K562 (cell line): ENCODE data around the gene TRAF1. TPM values are rescaled to one million over a fixed set of nuclear protein-coding genes. Genes with fewer than 3 reads are reported as not detected.

Experiments
- ATAC-seq: fragments of 200-7000 bp; cut with Tn5 transposase; 3 replicates; pipeline ENCODE4 v1.9.1; 2020; ENCODE audit warnings: moderate library complexity
- BruUV-seq: library from RNA; stranded (reverse); fragments of 400-500 nt; replicated peaks from 2 replicates; lab custom pipeline; 2021; lab: Mats Ljungman, UMichigan
- CTCF ChIA-PET: fragments of 300-600 bp; formaldehyde crosslinking; extraction: SDS; loops from one replicate; lab custom pipeline; 2021; ENCODE audit warnings: low intra/inter-chr PET ratio; lab: Yijun Ruan, JAX
- POLR2A ChIA-PET: fragments of 300-600, 350-650 bp; sonication (Branson Sonifier 250); formaldehyde crosslinking; extraction: SDS; loops from one replicate; lab custom pipeline; 2021; ENCODE audit warnings: antibody characterized with exemption, inconsistent platforms; lab: Yijun Ruan, JAX
- DNase-seq, 4 experiments: peaks; one replicate each; pipeline versions ENCODE4 v3.0.0 to v3.0.0-alpha.2; 2011 to 2018; ENCODE audit warnings: low spot score in 3 of 4, mixed read lengths in 3 of 4; ENCODE audit errors: extremely low read depth in 1 of 4
- FAIRE-seq: peaks from 2 replicates; lab custom pipeline; 2011; peaks lifted over from hg19 to GRCh38; lab: Jason Lieb, UNC
- H2AFZ ChIP-seq: 2 replicates; pipeline ENCODE4 v1.6.0; 2011; ENCODE audit warnings: low read depth, low read length, control low read depth, inconsistent platforms
- H3K27ac ChIP-seq: fragments of 200-600 bp; 3 replicates; pipeline ENCODE4 v1.8.0; 2011; ENCODE audit warnings: low read depth, mild to moderate bottlenecking, control low read depth, inconsistent platforms, low read length, moderate library complexity, mixed read lengths; ENCODE audit errors: extremely low read depth
- H3K27me3 ChIP-seq, 2 experiments: fragments of 300-600 bp in 1 of 2; 2 replicates in 1 of 2; 3 replicates in 1 of 2; pipeline versions ENCODE4 v1.6.0 to v1.8.0; 2011; ENCODE audit warnings: inconsistent platforms in 2 of 2, low read length in 2 of 2, mild to moderate bottlenecking in 1 of 2, mixed read lengths in 1 of 2, moderate library complexity in 1 of 2; ENCODE audit not compliant: control insufficient read depth in 2 of 2, insufficient read depth in 2 of 2
- H3K36me3 ChIP-seq: fragments of 300-600 bp; 3 replicates; pipeline ENCODE4 v1.8.0; 2011; ENCODE audit warnings: mild to moderate bottlenecking, low read length, inconsistent platforms; ENCODE audit not compliant: control insufficient read depth, insufficient read depth
- H3K4me1 ChIP-seq, 2 experiments: fragments of 200-600 bp in 1 of 2; replicated peaks in 1 of 2; 2 replicates in 1 of 2; 3 replicates in 1 of 2; pipeline versions ENCODE4 v1.5.1 to v1.8.0; 2011; ENCODE audit warnings: inconsistent platforms in 2 of 2, low read length in 2 of 2, mild to moderate bottlenecking in 1 of 2, mixed read lengths in 1 of 2, moderate library complexity in 1 of 2; ENCODE audit not compliant: control insufficient read depth in 2 of 2, insufficient read depth in 2 of 2
- H3K4me2 ChIP-seq: 2 replicates; pipeline ENCODE4 v1.6.1; 2011; ENCODE audit warnings: low read length, control low read depth, inconsistent platforms, mixed read lengths; ENCODE audit not compliant: insufficient read depth
- H3K4me3 ChIP-seq: fragments of 200-600 bp; sonication (generic), shearing (Covaris generic); 2 replicates; pipeline ENCODE4 v1.5.1; 2016; ENCODE audit warnings: control low read depth, inconsistent platforms
- H3K79me2 ChIP-seq: fragments of 200-600 bp; 3 replicates; pipeline ENCODE4 v1.8.0; 2011; ENCODE audit warnings: low read length, inconsistent platforms; ENCODE audit not compliant: control insufficient read depth, insufficient read depth
- H3K9ac ChIP-seq, 2 experiments: 2 replicates each; pipeline versions ENCODE4 v1.6.0 to v1.6.1; 2011; ENCODE audit warnings: low read depth in 2 of 2, low read length in 2 of 2, control low read depth in 1 of 2, inconsistent platforms in 1 of 2, mild to moderate bottlenecking in 1 of 2, mixed read lengths in 1 of 2; ENCODE audit not compliant: insufficient read depth in 1 of 2
- H3K9me1 ChIP-seq: one replicate; pipeline ENCODE4 v1.6.0; 2011; ENCODE audit warnings: inconsistent platforms, mild to moderate bottlenecking, low read length, moderate library complexity; ENCODE audit not compliant: control insufficient read depth, insufficient read depth
- H3K9me3 ChIP-seq: replicated peaks from 2 replicates; pipeline ENCODE4 v1.5.1; 2011; ENCODE audit warnings: low read depth, low read length, inconsistent platforms; ENCODE audit not compliant: control insufficient read depth, insufficient read depth
- H4K20me1 ChIP-seq: replicated peaks from 2 replicates; pipeline ENCODE4 v1.6.1; 2011; ENCODE audit warnings: low read length, inconsistent platforms, mixed read lengths; ENCODE audit not compliant: control insufficient read depth, insufficient read depth
- CBFA2T3 ChIP-seq: fragments of 450-650 bp; IDR thresholded peaks from 2 replicates; pipeline ENCODE4 v1.6.1; 2017
- CC2D1A ChIP-seq: fragments of 450-650 bp; IDR thresholded peaks from 2 replicates; pipeline ENCODE4 v1.6.1; 2017; ENCODE audit warnings: mild to moderate bottlenecking
- SIN3A ChIP-seq, 2 experiments: fragments of 150-350 bp in 1 of 2; IDR thresholded peaks; 2 replicates each; pipeline ENCODE4 v1.6.1; 2011 to 2016; ENCODE audit warnings: borderline replicate concordance in 2 of 2, low read depth in 2 of 2, low read length in 2 of 2, mild to moderate bottlenecking in 2 of 2, moderate library complexity in 2 of 2; ENCODE audit not compliant: control insufficient read depth in 1 of 2
- ZFP1 ChIP-seq: fragments of 450-650 bp; formaldehyde crosslinking; IDR thresholded peaks from 2 replicates; pipeline ENCODE4 v1.4.0; 2020; ENCODE audit warnings: mild to moderate bottlenecking, mixed read lengths
- ZNF165 ChIP-seq: fragments of 250-450 bp; sonication (Bioruptor Pico); IDR thresholded peaks from 2 replicates; pipeline ENCODE4 v1.4.0; 2020; ENCODE audit warnings: borderline replicate concordance
- ZNF77 ChIP-seq: fragments of 250-450 bp; sonication (Bioruptor Pico); IDR thresholded peaks from 2 replicates; pipeline ENCODE4 v1.5.0; 2020
- WGBS: fragments of 100-300 bp; shearing (Covaris generic); methylation state at CpG from one replicate; pipeline ENCODE4 v1.1.6; 2016; ENCODE audit warnings: low coverage, mixed read lengths; ENCODE audit not compliant: insufficient coverage; ENCODE audit errors: missing lambda C conversion rate; 5-methylcytosine and 5-hydroxymethylcytosine counted together
- in situ Hi-C: fragments of 300-500 bp; cut with MboI; formaldehyde crosslinking; loops from 4 replicates; pipeline ENCODE4 v1.15.0; 2018; ENCODE audit warnings: inconsistent platforms, mixed read lengths
- intact Hi-C: fragments of 100-400 bp; cut with micrococcal nuclease; formaldehyde crosslinking; loops from 2 replicates; pipeline ENCODE4 v1.14.2; 2022
- polyA plus RNA-seq, 8 experiments: library from polyadenylated mRNA; depleted of rRNA in 4 of 8; stranded (reverse) in 5 of 8; unstranded in 3 of 8; fragments of >200 nt; fragmentation: Nextera tagmentation in 2 of 8; fragmentation: Illumina TruSeq in 1 of 8; extraction: Ambion mirVana in 2 of 8; extraction: Trizol in 1 of 8; gene quantifications; 2 replicates each; pipeline versions ENCODE4 v1.2.1 to v1.2.3, GENCODE V29; 2011 to 2014; ENCODE audit warnings: inconsistent platforms in 1 of 8, missing spikeins in 1 of 8
- total RNA-seq, 7 experiments: library from RNA; depleted of rRNA in 6 of 7; stranded (reverse); fragments of >200 nt in 6 of 7; fragmentation: Illumina TruSeq in 2 of 7; extraction: Trizol in 2 of 7; gene quantifications; 2 replicates each; pipeline versions ENCODE4 v1.2.1 to v1.2.3, GENCODE V29; 2011 to 2021; ENCODE audit warnings: low replicate concordance in 1 of 7
- TF ChIP-seq, protein P1 (sequence below): fragments of 150-350 bp; conservative IDR thresholded peaks from 2 replicates; pipeline ENCODE4 v1.6.1; 2014; ENCODE audit warnings: low read length

Gene TRAF1
- total and polyA plus RNA-seq, 9 of the 15 experiments (the other 6 are each of a cell fraction or from before 2014, with no cell fraction given) = 0.01 to 1.1 (median 0.04) TPM; not detected in 2

- DNase-seq = no peak
- POLR2A ChIA-PET = interaction anchor here (0.7 to 5.7 kb wide), 8 partner anchors 9 to 24 kb away, joined by 3 to 55 read pairs (median 7); partner anchors contain the start of gene PSMD5
- H2AFZ ChIP-seq = no peak overlapping the region
- CTCF ChIA-PET = no interaction called here
- H3K79me2 ChIP-seq = no peaks in the 10 kb centered on the region
- no peaks in the 10 kb centered on the region for H4K20me1 ChIP-seq
- 84% methylated on average over 6 of the region's 6 CpGs for WGBS
- no peak overlapping the region for H3K4me3 ChIP-seq
- no peak for TF ChIP-seq ZNF77 (CRISPR knock-in tag)
- TF ChIP-seq ZFP1 = no peak
- TF ChIP-seq CC2D1A = no peak
- no peak for TF ChIP-seq SIN3A (IDR thresholded peaks at IDR 0.05; ENCODE audit: borderline replicate concordance in 2 of 2, control insufficient read depth in 1 of 2, low read depth in 2 of 2, low read length in 2 of 2)
- TF ChIP-seq, protein P1, sequence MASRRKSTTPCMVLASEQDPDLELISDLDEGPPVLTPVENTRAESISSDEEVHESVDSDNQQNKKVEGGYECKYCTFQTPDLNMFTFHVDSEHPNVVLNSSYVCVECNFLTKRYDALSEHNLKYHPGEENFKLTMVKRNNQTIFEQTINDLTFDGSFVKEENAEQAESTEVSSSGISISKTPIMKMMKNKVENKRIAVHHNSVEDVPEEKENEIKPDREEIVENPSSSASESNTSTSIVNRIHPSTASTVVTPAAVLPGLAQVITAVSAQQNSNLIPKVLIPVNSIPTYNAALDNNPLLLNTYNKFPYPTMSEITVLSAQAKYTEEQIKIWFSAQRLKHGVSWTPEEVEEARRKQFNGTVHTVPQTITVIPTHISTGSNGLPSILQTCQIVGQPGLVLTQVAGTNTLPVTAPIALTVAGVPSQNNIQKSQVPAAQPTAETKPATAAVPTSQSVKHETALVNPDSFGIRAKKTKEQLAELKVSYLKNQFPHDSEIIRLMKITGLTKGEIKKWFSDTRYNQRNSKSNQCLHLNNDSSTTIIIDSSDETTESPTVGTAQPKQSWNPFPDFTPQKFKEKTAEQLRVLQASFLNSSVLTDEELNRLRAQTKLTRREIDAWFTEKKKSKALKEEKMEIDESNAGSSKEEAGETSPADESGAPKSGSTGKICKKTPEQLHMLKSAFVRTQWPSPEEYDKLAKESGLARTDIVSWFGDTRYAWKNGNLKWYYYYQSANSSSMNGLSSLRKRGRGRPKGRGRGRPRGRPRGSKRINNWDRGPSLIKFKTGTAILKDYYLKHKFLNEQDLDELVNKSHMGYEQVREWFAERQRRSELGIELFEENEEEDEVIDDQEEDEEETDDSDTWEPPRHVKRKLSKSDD = no peak
- no peak for TF ChIP-seq CBFA2T3
- no peak for TF ChIP-seq ZNF165 (CRISPR knock-in tag)
- TF ChIP-seq, all 486 proteins: peak for 0
- no TSS peak for BruUV-seq
- Histone ChIP-seq H3K4me2 (no peak overlapping the region), H3K36me3 (peaks cover 98% of the 10 kb centered on the region), H3K27ac (no peak overlapping the region), H3K27me3 (no peaks in the 10 kb centered on the region), H3K4me1 (peaks cover 0 to 7% of the 10 kb centered on the region in 2 experiments; a peak in 1 of 5 replicates), H3K9ac (peak overlapping the region in 1 of 2 experiments; percentile 1; a peak in 1 of 4 replicates), H3K9me3 (no peaks in the 10 kb centered on the region), H3K9me1 (peaks cover 5% of the 10 kb centered on the region)
- intact Hi-C loops (no loop called here), in situ Hi-C loops (no loop called here)
- FAIRE-seq (no peak), ATAC-seq (no peak)
These were observed 67.2 kb downstream of the TRAF1 start for GRCh38 chr9:120859361-120859760.
